ENCODE measurements around the gene RORC. TPM values are rescaled to one million over a fixed set of nuclear protein-coding genes. Genes with fewer than 3 reads are reported as not detected.

RORC gene
- total and polyA plus RNA-seq, 2 donors from 2014 or later, result 19.1 to 34.5 TPM

GRCh38 chr1:151833172-151833900 is 1.7 kb upstream of the RORC start:
- H3K4me1 ChIP-seq (ENCODE audit: control insufficient read depth in 2 of 3, insufficient read depth in 2 of 3, low read depth in 1 of 3, low read length in 3 of 3), result peaks cover 0 to 46% (median 35%) of the 10 kb centered on the region in 3 donors

GRCh38 chr1:151832318-151832980 is 847 bp upstream of the RORC start:
- Histone ChIP-seq H3K27me3 (ENCODE audit: control insufficient read depth, insufficient read depth, low read length) (peaks cover 4% of the 10 kb centered on the region), H3K9me3 (ENCODE audit: control insufficient read depth in 2 of 3, insufficient read depth in 1 of 3, low read length in 3 of 3) (no peaks in the 10 kb centered on the region), H3K36me3 (ENCODE audit: control insufficient read depth in 2 of 3, insufficient read depth in 3 of 3, low read length in 3 of 3) (peaks cover 0 to 5% (median 0%) of the 10 kb centered on the region in 3 donors), H3K27ac (ENCODE audit: low read depth in 2 of 2, low read length in 2 of 2) (peak overlapping the region; percentile 92 to 98), H3K9ac (ENCODE audit: low read length in 3 of 3) (peak overlapping the region in 1 of 3 donors; percentile 100), H3K4me1 (ENCODE audit: control insufficient read depth in 2 of 3, insufficient read depth in 2 of 3, low read depth in 1 of 3, low read length in 3 of 3) (peaks cover 0 to 45% (median 36%) of the 10 kb centered on the region in 3 donors), H3K4me3 (ENCODE audit: low read length in 3 of 3) (peak overlapping the region in 2 of 3 donors; percentile 36 to 97)
- no peak for FAIRE-seq
- peak in 2 of 5 donors; percentile 53 to 95 for DNase-seq
- intact Hi-C loops (cut with DNase I), result no loop called here
- TF ChIP-seq CTCF (IDR thresholded peaks at IDR 0.05; ENCODE audit: borderline replicate concordance, extremely low read depth, insufficient read depth), result no peak

More at GRCh38 chr1:151833172-151833900, 1.7 kb upstream of the RORC start:
- peak overlapping the region; percentile 75 to 88 for H3K27ac ChIP-seq (ENCODE audit: low read depth in 2 of 2, low read length in 2 of 2)
- H3K4me3 ChIP-seq (ENCODE audit: low read length in 3 of 3), result peak overlapping the region in 2 of 3 donors; percentile 36 to 54
- H3K36me3 ChIP-seq (ENCODE audit: control insufficient read depth in 2 of 3, insufficient read depth in 3 of 3, low read length in 3 of 3), result peaks cover 0 to 2% (median 0%) of the 10 kb centered on the region in 3 donors
- no peak for TF ChIP-seq CTCF (IDR thresholded peaks at IDR 0.05; ENCODE audit: borderline replicate concordance, extremely low read depth, insufficient read depth)
- H3K9ac ChIP-seq (ENCODE audit: low read length in 3 of 3), result peak overlapping the region in 1 of 3 donors; percentile 77
- H3K27me3 ChIP-seq (ENCODE audit: control insufficient read depth, insufficient read depth, low read length), result peaks cover 8% of the 10 kb centered on the region
- H3K9me3 ChIP-seq (ENCODE audit: control insufficient read depth in 2 of 3, insufficient read depth in 1 of 3, low read length in 3 of 3), result no peaks in the 10 kb centered on the region
- FAIRE-seq (no peak), DNase-seq (no peak)
- intact Hi-C loops (cut with DNase I), result no loop called here

GRCh38 chr1:151831256-151831591 is 378 bp downstream of the RORC start:
- Histone ChIP-seq H3K27ac (ENCODE audit: low read depth in 2 of 2, low read length in 2 of 2) (peak overlapping the region; percentile 92 to 98), H3K36me3 (ENCODE audit: control insufficient read depth in 2 of 3, insufficient read depth in 3 of 3, low read length in 3 of 3) (peaks cover 0 to 5% (median 0%) of the 10 kb centered on the region in 3 donors), H3K27me3 (ENCODE audit: control insufficient read depth, insufficient read depth, low read length) (no peaks in the 10 kb centered on the region), H3K9ac (ENCODE audit: low read length in 3 of 3) (peak overlapping the region in 2 of 3 donors; percentile 94 to 100), H3K4me3 (ENCODE audit: low read length in 3 of 3) (peak overlapping the region in 2 of 3 donors; percentile 90 to 97), H3K9me3 (ENCODE audit: control insufficient read depth in 2 of 3, insufficient read depth in 1 of 3, low read length in 3 of 3) (no peaks in the 10 kb centered on the region), H3K4me1 (ENCODE audit: control insufficient read depth in 2 of 3, insufficient read depth in 2 of 3, low read depth in 1 of 3, low read length in 3 of 3) (peaks cover 0 to 34% (median 34%) of the 10 kb centered on the region in 3 donors)
- DNase-seq (no peak), FAIRE-seq (no peak)
- intact Hi-C loops (cut with DNase I), result no loop called here
- TF ChIP-seq CTCF (IDR thresholded peaks at IDR 0.05; ENCODE audit: borderline replicate concordance, extremely low read depth, insufficient read depth), result no peak
